GM23338 (cell line): ENCODE measurements around the gene NKX2-3. TPM values are rescaled to one million over a fixed set of nuclear protein-coding genes. Genes with fewer than 3 reads are reported as not detected.
A peak's percentile ranks its signal among the peaks of the same experiment; 100 is the strongest.

ENCODE experiments used
- ATAC-seq: fragments of 200-7000 bp; cut with Tn5 transposase; 3 replicates; pipeline ENCODE4 v1.9.1; 2020
- DNase-seq: peaks from one replicate; pipeline ENCODE4 v3.0.0-alpha.2; 2015; ENCODE audit warnings: low spot score
- H2AFZ ChIP-seq: fragments of 200-600 bp; sonication (generic); 2 replicates; pipeline ENCODE4 v1.8.0; 2016; ENCODE audit warnings: antibody characterized with exemption, mild to moderate bottlenecking, moderate library complexity
- H3F3A ChIP-seq: fragments of 200-600 bp; sonication (generic); replicated peaks from 2 replicates; pipeline ENCODE4 v1.8.0; 2017; ENCODE audit warnings: antibody characterized with exemption, mixed run types, low read depth
- H3K27ac ChIP-seq: fragments of 200-600 bp; sonication (generic); 2 replicates; pipeline ENCODE4 v1.6.1; 2016; ENCODE audit warnings: low read depth
- H3K27me3 ChIP-seq: fragments of 200-600 bp; sonication (generic); 2 replicates; pipeline ENCODE4 v1.8.0; 2016; ENCODE audit warnings: mild to moderate bottlenecking, mixed run types, moderate library complexity; ENCODE audit not compliant: insufficient read depth
- H3K36me3 ChIP-seq: fragments of 200-600 bp; sonication (generic); 2 replicates; pipeline ENCODE4 v1.8.0; 2016; ENCODE audit warnings: mild to moderate bottlenecking; ENCODE audit not compliant: insufficient read depth
- H3K4me1 ChIP-seq: fragments of 200-600 bp; sonication (generic); 2 replicates; pipeline ENCODE4 v1.8.0; 2016; ENCODE audit warnings: mild to moderate bottlenecking, moderate library complexity; ENCODE audit not compliant: insufficient read depth
- H3K4me2 ChIP-seq: fragments of 200-600 bp; sonication (generic); 2 replicates; pipeline ENCODE4 v1.7.1; 2017; ENCODE audit warnings: mixed run types
- H3K4me3 ChIP-seq: fragments of 200-600 bp; sonication (generic); 2 replicates; pipeline ENCODE4 v1.6.1; 2016; ENCODE audit warnings: mixed run types
- H3K79me2 ChIP-seq: fragments of 200-600 bp; sonication (generic); replicated peaks from 2 replicates; pipeline ENCODE4 v1.8.0; 2017; ENCODE audit warnings: mild to moderate bottlenecking; ENCODE audit not compliant: insufficient read depth
- H3K9me2 ChIP-seq: fragments of 200-600 bp; sonication (generic); 2 replicates; pipeline ENCODE4 v1.8.0; 2017; ENCODE audit not compliant: insufficient read depth
- H4K20me1 ChIP-seq: fragments of 200-600 bp; sonication (generic); replicated peaks from 2 replicates; pipeline ENCODE4 v1.8.0; 2017; ENCODE audit warnings: mild to moderate bottlenecking; ENCODE audit not compliant: insufficient read depth
- H3K27ac Mint-ChIP-seq: 2 replicates; pipeline ENCODE4 v1.8.0; 2020; ENCODE audit warnings: inconsistent platforms, mild to moderate bottlenecking, moderate library complexity, mixed read lengths
- H3K27me3 Mint-ChIP-seq: 3 replicates; pipeline ENCODE4 v1.8.0; 2022; ENCODE audit warnings: low read depth, mild to moderate bottlenecking, moderate library complexity, mixed read lengths, inconsistent platforms; ENCODE audit not compliant: insufficient read depth, poor library complexity
- H3K36me3 Mint-ChIP-seq: 3 replicates; pipeline ENCODE4 v1.8.0; 2021; ENCODE audit warnings: low read depth, mild to moderate bottlenecking, inconsistent platforms, moderate library complexity, mixed read lengths
- H3K4me1 Mint-ChIP-seq: 3 replicates; pipeline ENCODE4 v1.8.0; 2020; ENCODE audit warnings: mild to moderate bottlenecking, inconsistent platforms, mixed read lengths
- H3K4me3 Mint-ChIP-seq: 3 replicates; pipeline ENCODE4 v1.8.0; 2021; ENCODE audit warnings: moderate library complexity, mild to moderate bottlenecking, inconsistent platforms, mixed read lengths
- H3K9me3 Mint-ChIP-seq: 3 replicates; pipeline ENCODE4 v1.8.0; 2020; ENCODE audit warnings: moderate library complexity, mild to moderate bottlenecking, inconsistent platforms, mixed read lengths
- CREB1 ChIP-seq: fragments of 250-450 bp; sonication (Bioruptor Pico); IDR thresholded peaks from 2 replicates; pipeline ENCODE4 v1.5.0; 2020; ENCODE audit warnings: low read depth, mild to moderate bottlenecking, moderate library complexity
- CTCF ChIP-seq, 2 experiments: fragments of 200-600 bp in 1 of 2; sonication (generic) in 1 of 2; conservative IDR thresholded peaks; 2 replicates each; pipeline versions ENCODE4 v1.5.1 to v1.6.1; 2016 to 2017; ENCODE audit warnings: antibody characterized with exemption in 2 of 2, low read depth in 2 of 2, mild to moderate bottlenecking in 2 of 2, moderate library complexity in 1 of 2
- ETS1 ChIP-seq: IDR thresholded peaks from 2 replicates; pipeline ENCODE4 v1.6.1; 2016; ENCODE audit warnings: antibody characterized with exemption
- EZH2 ChIP-seq: fragments of 200-600 bp; sonication (generic); IDR thresholded peaks from one replicate; pipeline ENCODE4 v1.8.0; 2017; ENCODE audit warnings: antibody characterized with exemption, mild to moderate bottlenecking, low read depth; ENCODE audit not compliant: unreplicated experiment
- EZH2phosphoT487 ChIP-seq: fragments of 200-600 bp; sonication (generic); IDR thresholded peaks from one replicate; pipeline ENCODE4 v1.8.1; 2018; ENCODE audit warnings: antibody characterized with exemption; ENCODE audit not compliant: unreplicated experiment
- STAT1 ChIP-seq: IDR thresholded peaks from one replicate; pipeline ENCODE4 v1.6.1; 2016; ENCODE audit warnings: antibody characterized with exemption; ENCODE audit not compliant: unreplicated experiment
- ZNF114 ChIP-seq: fragments of 250-450 bp; sonication (Bioruptor Pico); IDR thresholded peaks from 2 replicates; pipeline ENCODE4 v1.5.0; 2020; ENCODE audit warnings: mild to moderate bottlenecking, moderate library complexity
- ZNF331 ChIP-seq: fragments of 250-450 bp; sonication (Bioruptor Pico); IDR thresholded peaks from 2 replicates; pipeline ENCODE4 v1.5.0; 2020; ENCODE audit warnings: low read depth, mild to moderate bottlenecking, moderate library complexity
- polyA plus RNA-seq: library from polyadenylated mRNA; unstranded; fragments of >200 nt; fragmentation: Nextera tagmentation; extraction: Ambion mirVana; gene quantifications from 2 replicates; pipeline ENCODE4 v1.2.1, GENCODE V29; 2016
- total RNA-seq: library from RNA; depleted of rRNA; stranded (reverse); fragments of >200 nt; shearing (Covaris generic); gene quantifications from 2 replicates; pipeline ENCODE4 v1.2.3, GENCODE V29; 2014
- TF ChIP-seq, protein P1 (sequence below): IDR thresholded peaks from one replicate; pipeline ENCODE4 v1.6.1; 2018; ENCODE audit warnings: antibody characterized with exemption; ENCODE audit not compliant: unreplicated experiment

NKX2-3 gene
- total and polyA plus RNA-seq, 2 experiments from 2014 or later: not detected

DNA sequence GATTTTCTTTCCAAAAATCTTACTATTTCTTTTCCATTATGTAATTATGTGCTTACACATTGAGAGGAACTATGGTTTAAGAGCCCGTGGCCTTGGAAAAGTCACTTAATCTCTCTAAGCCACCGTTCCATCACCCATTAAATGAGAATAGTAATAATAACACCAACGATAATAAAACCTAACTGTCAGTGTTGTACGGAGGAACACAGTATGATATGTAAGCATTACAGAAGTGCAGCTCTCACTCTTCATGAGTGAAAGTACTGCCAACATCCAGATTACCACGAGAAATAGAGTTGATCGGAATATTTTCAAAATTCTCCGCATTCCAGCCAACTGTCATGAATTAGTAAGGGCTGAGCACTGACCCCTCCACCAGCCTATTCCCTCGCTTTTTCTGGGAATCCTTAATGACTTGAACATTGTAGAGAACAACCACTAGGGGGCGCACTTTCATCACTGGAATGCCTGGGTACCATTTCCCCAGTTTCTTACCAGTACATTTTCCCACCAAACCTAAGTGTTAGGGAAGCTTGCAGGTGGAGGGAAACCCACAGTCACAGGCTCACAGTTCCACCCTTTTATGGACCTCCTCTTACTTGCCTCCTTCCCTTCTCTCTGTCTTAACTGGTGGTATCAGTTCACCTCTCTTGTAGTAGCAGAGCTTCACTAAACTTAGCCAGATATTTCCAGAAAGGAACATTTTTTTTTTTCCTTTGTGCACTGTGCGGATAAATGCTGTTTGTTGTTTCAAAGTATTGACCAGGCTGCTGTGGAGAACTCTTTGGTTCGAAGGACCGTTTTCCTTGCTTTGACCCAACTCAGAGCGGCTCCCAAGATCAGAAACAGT is 27.8 kb downstream of the NKX2-3 start:
- H3K9me2 ChIP-seq: no peaks in the 10 kb centered on the region
- no peaks in the 10 kb centered on the region for H3K27me3 ChIP-seq
- Mint-ChIP-seq H3K4me3 (no peak overlapping the region), H3K4me1 (peaks cover 14% of the 10 kb centered on the region; the same call in 2 of the 3 replicates), H3K27me3 (peaks cover 2% of the 10 kb centered on the region), H3K36me3 (no peaks in the 10 kb centered on the region), H3K9me3 (no peaks in the 10 kb centered on the region), H3K27ac (no peak overlapping the region)
- DNase-seq (peak; percentile 94), ATAC-seq (peak; percentile 97)
- H3K27ac ChIP-seq: no peak overlapping the region
- H4K20me1 ChIP-seq: no peaks in the 10 kb centered on the region
- H3K4me3 ChIP-seq: no peak overlapping the region
- TF ChIP-seq ZNF331 (CRISPR knock-in tag) (no peak), CTCF (conservative IDR thresholded peaks at IDR 0.05; ENCODE audit: low read depth in 2 of 2) (peak; percentile 89 to 92)
- H3K36me3 ChIP-seq: no peaks in the 10 kb centered on the region
- H3K4me2 ChIP-seq: no peak overlapping the region
- H3F3A ChIP-seq: no peaks in the 10 kb centered on the region
- H2AFZ ChIP-seq: no peak overlapping the region; the same call in 1 of the 2 replicates
- H3K79me2 ChIP-seq: no peaks in the 10 kb centered on the region
- peaks cover 7% of the 10 kb centered on the region; the same call in 1 of the 2 replicates for H3K4me1 ChIP-seq

DNA sequence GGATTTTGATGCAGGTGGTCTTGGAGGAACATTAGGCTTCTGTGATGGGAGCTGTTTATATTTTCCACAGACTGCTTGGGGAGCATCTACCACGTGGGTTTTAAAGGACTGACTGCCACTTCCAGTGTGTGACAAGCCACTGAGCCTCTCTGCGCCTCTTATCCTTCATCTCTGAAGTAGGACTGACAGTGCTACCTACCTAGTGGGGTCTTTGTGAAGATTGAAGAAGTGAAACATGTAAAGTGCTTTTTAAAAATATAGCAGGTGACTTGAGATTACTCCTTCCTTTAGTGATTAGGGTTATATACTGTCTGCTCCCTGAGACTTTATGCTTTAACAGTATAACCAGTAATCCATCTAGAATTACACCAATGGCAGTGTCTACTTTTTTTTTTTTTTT is 29.9 kb downstream of the NKX2-3 start:
- Histone ChIP-seq H3K4me3 (no peak overlapping the region), H3K27ac (no peak overlapping the region), H3K4me2 (no peak overlapping the region), H2AFZ (no peak overlapping the region), H4K20me1 (no peaks in the 10 kb centered on the region), H3K27me3 (no peaks in the 10 kb centered on the region), H3K4me1 (no peaks in the 10 kb centered on the region), H3F3A (no peaks in the 10 kb centered on the region), H3K36me3 (no peaks in the 10 kb centered on the region), H3K79me2 (no peaks in the 10 kb centered on the region), H3K9me2 (no peaks in the 10 kb centered on the region)
- no peak for ATAC-seq
- H3K9me3 Mint-ChIP-seq: no peaks in the 10 kb centered on the region
- no peak for DNase-seq
- peaks cover 6% of the 10 kb centered on the region; the same call in 1 of the 3 replicates for H3K4me1 Mint-ChIP-seq
- H3K4me3 Mint-ChIP-seq: no peak overlapping the region
- H3K27me3 Mint-ChIP-seq: peaks cover 2% of the 10 kb centered on the region
- no peak overlapping the region for H3K27ac Mint-ChIP-seq
- no peaks in the 10 kb centered on the region for H3K36me3 Mint-ChIP-seq
- no peak for TF ChIP-seq ZNF331 (CRISPR knock-in tag)
- no peak for TF ChIP-seq ZNF114 (CRISPR knock-in tag)
- TF ChIP-seq STAT1: no peak
- TF ChIP-seq ETS1: no peak
- no peak for TF ChIP-seq EZH2phosphoT487
- no peak for TF ChIP-seq CTCF (conservative IDR thresholded peaks at IDR 0.05; ENCODE audit: low read depth in 2 of 2)
- no peak for TF ChIP-seq EZH2
- TF ChIP-seq, protein P1, sequence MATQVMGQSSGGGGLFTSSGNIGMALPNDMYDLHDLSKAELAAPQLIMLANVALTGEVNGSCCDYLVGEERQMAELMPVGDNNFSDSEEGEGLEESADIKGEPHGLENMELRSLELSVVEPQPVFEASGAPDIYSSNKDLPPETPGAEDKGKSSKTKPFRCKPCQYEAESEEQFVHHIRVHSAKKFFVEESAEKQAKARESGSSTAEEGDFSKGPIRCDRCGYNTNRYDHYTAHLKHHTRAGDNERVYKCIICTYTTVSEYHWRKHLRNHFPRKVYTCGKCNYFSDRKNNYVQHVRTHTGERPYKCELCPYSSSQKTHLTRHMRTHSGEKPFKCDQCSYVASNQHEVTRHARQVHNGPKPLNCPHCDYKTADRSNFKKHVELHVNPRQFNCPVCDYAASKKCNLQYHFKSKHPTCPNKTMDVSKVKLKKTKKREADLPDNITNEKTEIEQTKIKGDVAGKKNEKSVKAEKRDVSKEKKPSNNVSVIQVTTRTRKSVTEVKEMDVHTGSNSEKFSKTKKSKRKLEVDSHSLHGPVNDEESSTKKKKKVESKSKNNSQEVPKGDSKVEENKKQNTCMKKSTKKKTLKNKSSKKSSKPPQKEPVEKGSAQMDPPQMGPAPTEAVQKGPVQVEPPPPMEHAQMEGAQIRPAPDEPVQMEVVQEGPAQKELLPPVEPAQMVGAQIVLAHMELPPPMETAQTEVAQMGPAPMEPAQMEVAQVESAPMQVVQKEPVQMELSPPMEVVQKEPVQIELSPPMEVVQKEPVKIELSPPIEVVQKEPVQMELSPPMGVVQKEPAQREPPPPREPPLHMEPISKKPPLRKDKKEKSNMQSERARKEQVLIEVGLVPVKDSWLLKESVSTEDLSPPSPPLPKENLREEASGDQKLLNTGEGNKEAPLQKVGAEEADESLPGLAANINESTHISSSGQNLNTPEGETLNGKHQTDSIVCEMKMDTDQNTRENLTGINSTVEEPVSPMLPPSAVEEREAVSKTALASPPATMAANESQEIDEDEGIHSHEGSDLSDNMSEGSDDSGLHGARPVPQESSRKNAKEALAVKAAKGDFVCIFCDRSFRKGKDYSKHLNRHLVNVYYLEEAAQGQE: no peak
- no peak for TF ChIP-seq CREB1 (CRISPR knock-in tag)
